Smooth muscle cell (in vitro differentiated cells): ENCODE data around the gene SVIL. TPM values are rescaled to one million over a fixed set of nuclear protein-coding genes. Genes with fewer than 3 reads are reported as not detected.
"Not testable (repeated sequence)": the region's sequence is repeated elsewhere in the genome, so short reads cannot be mapped to it uniquely, and the experiment has no call there.

ENCODE experiments used
- DNase-seq: peaks from one replicate; lab custom pipeline; 2025; ENCODE audit not compliant: unreplicated experiment; lab: John Stamatoyannopoulos, UW
- H2AFZ ChIP-seq: fragments of 200-600 bp; sonication (generic); 2 replicates; pipeline ENCODE4 v1.6.0; 2016; ENCODE audit warnings: antibody characterized with exemption, low read depth, mild to moderate bottlenecking
- H3F3A ChIP-seq: fragments of 200-600 bp; sonication (generic); 2 replicates; pipeline ENCODE4 v1.6.0; 2017; ENCODE audit warnings: antibody characterized with exemption, low read depth
- H3K27ac ChIP-seq: fragments of 200-600 bp; sonication (generic); 2 replicates; pipeline ENCODE4 v1.5.1; 2016; ENCODE audit warnings: low read depth, mild to moderate bottlenecking
- H3K27me3 ChIP-seq: fragments of 200-600 bp; sonication (generic); 2 replicates; pipeline ENCODE4 v1.6.1; 2016; ENCODE audit warnings: low read depth, mild to moderate bottlenecking
- H3K36me3 ChIP-seq: fragments of 200-600 bp; sonication (generic); 2 replicates; pipeline ENCODE4 v1.5.1; 2016; ENCODE audit warnings: low read depth
- H3K4me1 ChIP-seq: fragments of 200-600 bp; sonication (generic); 2 replicates; pipeline ENCODE4 v1.5.1; 2016; ENCODE audit warnings: low read depth
- H3K4me2 ChIP-seq: fragments of 200-600 bp; sonication (generic); 2 replicates; pipeline ENCODE4 v1.6.0; 2016; ENCODE audit warnings: mild to moderate bottlenecking
- H3K4me3 ChIP-seq: fragments of 200-600 bp; sonication (generic); 2 replicates; pipeline ENCODE4 v1.5.1; 2016; ENCODE audit warnings: mild to moderate bottlenecking
- H3K79me2 ChIP-seq: fragments of 200-600 bp; sonication (generic); 2 replicates; pipeline ENCODE4 v1.6.0; 2016; ENCODE audit warnings: low read depth, mild to moderate bottlenecking
- H3K9ac ChIP-seq: fragments of 200-600 bp; sonication (generic); 2 replicates; pipeline ENCODE4 v1.6.0; 2016; ENCODE audit warnings: low read depth
- H3K9me3 ChIP-seq: fragments of 200-600 bp; sonication (generic); replicated peaks from 2 replicates; pipeline ENCODE4 v1.5.1; 2016; ENCODE audit warnings: low read depth
- H4K20me1 ChIP-seq: fragments of 200-600 bp; sonication (generic); 2 replicates; pipeline ENCODE4 v1.6.0; 2016; ENCODE audit warnings: low read depth
- CTCF ChIP-seq: fragments of 200-600 bp; sonication (generic); IDR thresholded peaks from 2 replicates; pipeline ENCODE4 v1.5.1; 2017; ENCODE audit warnings: borderline replicate concordance, mild to moderate bottlenecking, antibody characterized with exemption; ENCODE audit not compliant: insufficient read depth, poor library complexity, severe bottlenecking
- WGBS: methylation state at CpG from one replicate; pipeline ENCODE4 v1.1.7; 2016; ENCODE audit warnings: low lambda C conversion rate; 5-methylcytosine and 5-hydroxymethylcytosine counted together
- polyA plus RNA-seq: library from polyadenylated mRNA; unstranded; fragments of >200 nt; fragmentation: Nextera tagmentation; extraction: Ambion mirVana; gene quantifications from 2 replicates; pipeline ENCODE4 v1.2.1, GENCODE V29; 2016
- total RNA-seq: library from RNA; depleted of rRNA; stranded (reverse); fragments of >200 nt; gene quantifications from 2 replicates; pipeline ENCODE4 v1.2.3, GENCODE V29; 2014

The SVIL gene
- total and polyA plus RNA-seq, 2 experiments from 2014 or later = 32.5 to 33.0 TPM

DNA sequence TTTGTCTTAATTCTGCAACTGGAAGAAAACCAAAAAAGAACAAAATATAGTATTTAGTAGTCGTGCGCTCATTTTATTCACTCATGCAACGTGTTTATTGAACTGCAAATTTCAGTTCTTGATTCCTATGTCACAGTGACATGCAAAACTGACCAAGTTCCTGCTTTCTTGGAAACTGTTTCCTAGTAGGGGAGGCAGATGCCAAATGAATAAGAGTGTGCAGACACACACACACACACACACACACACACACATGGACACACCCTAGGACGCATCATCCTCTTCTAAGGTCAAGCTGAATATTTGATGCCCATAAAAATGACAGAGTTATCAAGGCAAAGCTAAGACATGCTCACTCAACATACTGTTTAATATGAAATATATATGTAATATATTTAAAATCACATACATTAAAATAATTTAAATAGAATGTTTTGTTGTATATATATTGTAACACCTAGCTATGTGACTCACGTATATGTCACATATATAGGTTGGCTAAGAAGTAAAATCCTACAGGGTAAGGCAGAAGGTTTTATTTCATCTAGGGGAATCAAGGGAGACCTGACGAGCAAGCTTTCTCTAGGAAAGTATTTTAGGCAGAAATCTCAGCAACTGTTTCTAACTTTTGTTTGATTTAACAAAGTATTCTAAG, 79.6 kb downstream of the SVIL start:
- no peak for DNase-seq
- no peak overlapping the region for H3K9ac ChIP-seq

DNA sequence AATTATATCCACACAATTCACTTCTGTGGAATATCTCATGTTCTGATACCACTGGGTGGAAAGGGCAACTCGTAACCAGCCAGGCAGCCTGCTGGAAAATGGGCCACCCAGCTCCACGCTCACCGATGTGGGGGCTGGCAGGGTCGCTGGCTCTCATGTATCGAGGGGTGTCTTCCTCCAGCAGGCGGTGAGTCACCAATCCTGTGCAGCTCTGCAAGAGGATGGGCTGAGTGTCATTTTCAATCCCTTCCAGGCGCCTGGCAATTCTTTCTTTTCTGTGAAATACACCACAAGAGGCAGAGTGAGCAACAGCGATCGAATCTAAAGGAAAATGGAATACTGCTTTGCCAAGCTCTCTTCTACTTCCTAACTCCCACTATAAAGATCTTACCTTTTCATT, 80.1 kb downstream of the SVIL start:
- Histone ChIP-seq H3K36me3 (peaks cover 6% of the 10 kb centered on the region), H3K27me3 (no peaks in the 10 kb centered on the region), H3K9ac (no peak overlapping the region), H3K79me2 (no peaks in the 10 kb centered on the region), H4K20me1 (peaks cover 3% of the 10 kb centered on the region), H3K4me2 (peak overlapping the region; percentile 51), H2AFZ (no peak overlapping the region), H3K27ac (peak overlapping the region; percentile 73), H3K4me3 (no peak overlapping the region), H3K9me3 (no peaks in the 10 kb centered on the region), H3F3A (peaks cover 3% of the 10 kb centered on the region), H3K4me1 (peaks cover 20% of the 10 kb centered on the region)
- no peak for DNase-seq
- 44% methylated on average over 9 of the region's 9 CpGs for WGBS
- peak; percentile 11 for TF ChIP-seq CTCF

More for the DNA sequence above, 79.6 kb downstream of the SVIL start:
- WGBS = 87% methylated on average over 6 of the region's 6 CpGs
- H3K4me3 ChIP-seq = no peak overlapping the region
- H3K36me3 ChIP-seq = peaks cover 6% of the 10 kb centered on the region
- H3K4me1 ChIP-seq = peaks cover 20% of the 10 kb centered on the region
- TF ChIP-seq CTCF = no peak
- H4K20me1 ChIP-seq = peaks cover 6% of the 10 kb centered on the region
- H3K4me2 ChIP-seq = peak overlapping the region; percentile 51
- H3K9me3 ChIP-seq = no peaks in the 10 kb centered on the region
- no peaks in the 10 kb centered on the region for H3K27me3 ChIP-seq
- peaks cover 3% of the 10 kb centered on the region for H3F3A ChIP-seq
- peak overlapping the region; percentile 73 for H3K27ac ChIP-seq
- no peak overlapping the region for H2AFZ ChIP-seq
- H3K79me2 ChIP-seq = no peaks in the 10 kb centered on the region

GRCh38 chr10:29553544-29554250, 81.1 kb downstream of the SVIL start:
- WGBS = 95% methylated on average over 13 of the region's 13 CpGs
- Histone ChIP-seq H3K9ac (no peak overlapping the region), H3K79me2 (no peaks in the 10 kb centered on the region), H4K20me1 (peaks cover 4% of the 10 kb centered on the region), H3K27ac (no peak overlapping the region), H3K4me3 (no peak overlapping the region), H3K4me1 (peaks cover 20% of the 10 kb centered on the region), H3F3A (peaks cover 3% of the 10 kb centered on the region), H3K9me3 (no peaks in the 10 kb centered on the region), H3K36me3 (peaks cover 6% of the 10 kb centered on the region), H3K4me2 (no peak overlapping the region), H3K27me3 (no peaks in the 10 kb centered on the region), H2AFZ (no peak overlapping the region)
- DNase-seq = no peak
- TF ChIP-seq CTCF = no peak

- H3K4me1 ChIP-seq = peaks cover 20% of the 10 kb centered on the region
- not testable (repeated sequence) for H3K9ac ChIP-seq, H4K20me1 ChIP-seq, H3K4me3 ChIP-seq, H2AFZ ChIP-seq, H3K36me3 ChIP-seq, H3K4me2 ChIP-seq, H3K9me3 ChIP-seq, H3K79me2 ChIP-seq, H3K27me3 ChIP-seq, H3K27ac ChIP-seq, H3F3A ChIP-seq, DNase-seq
- WGBS = 96% methylated on average over 9 of the region's 9 CpGs
Measured at GRCh38 chr10:29553116-29553515, 81.7 kb downstream of the SVIL start.

GRCh38 chr10:29549493-29549892, 85.3 kb downstream of the SVIL start:
- H3K4me3 ChIP-seq, H3K4me1 ChIP-seq, H3K27ac ChIP-seq, H2AFZ ChIP-seq, H3K79me2 ChIP-seq, H3F3A ChIP-seq, H3K36me3 ChIP-seq, H3K9ac ChIP-seq, H3K4me2 ChIP-seq, H3K9me3 ChIP-seq, H3K27me3 ChIP-seq, DNase-seq: not testable (repeated sequence)
- H4K20me1 ChIP-seq = peaks cover 33% of the 10 kb centered on the region
- 100% methylated on average over 1 of the region's 3 CpGs for WGBS
